AG09309 (cell line): Measurements from ENCODE around the gene PPP4R2.
A peak's percentile ranks its signal among the peaks of the same experiment; 100 is the strongest.
"Not testable (repeated sequence)": the region's sequence is repeated elsewhere in the genome, so short reads cannot be mapped to it uniquely, and the experiment has no call there.

Source experiments
- DNase-seq: peaks from one replicate; pipeline ENCODE4 v3.0.0-alpha.2; 2010; ENCODE audit warnings: low read depth
- H3K4me3 ChIP-seq: 2 replicates; pipeline ENCODE4 v1.5.1; 2011; ENCODE audit warnings: mild to moderate bottlenecking, low read depth, low read length, moderate library complexity; ENCODE audit not compliant: control insufficient read depth
- TF ChIP-seq, protein P1 (sequence below): IDR thresholded peaks from 2 replicates; pipeline ENCODE4 v1.5.1; 2011; ENCODE audit warnings: mild to moderate bottlenecking, low read depth, low read length, inconsistent platforms; ENCODE audit not compliant: insufficient read depth, control insufficient read depth; ENCODE audit errors: missing control alignments

Gene PPP4R2

DNA sequence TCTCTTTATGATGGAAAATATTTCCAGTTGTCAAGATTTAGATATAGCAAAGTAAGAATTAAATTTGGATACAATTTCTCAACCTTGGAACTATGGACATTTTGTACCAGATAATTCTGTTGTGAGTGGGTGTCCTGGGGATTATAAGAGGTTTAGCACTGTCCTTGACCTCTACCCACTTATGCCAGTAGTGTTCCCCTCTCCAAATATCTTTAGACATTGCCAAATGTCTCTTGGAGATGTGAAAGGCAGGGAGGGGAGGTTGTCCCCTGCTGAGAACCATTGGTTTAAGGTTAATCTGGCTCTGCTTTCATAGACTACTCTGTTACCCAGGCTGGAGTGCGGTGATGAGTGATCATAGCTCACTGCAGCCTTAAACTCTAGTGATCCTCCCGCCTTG is 64.8 kb downstream of the PPP4R2 start, which contains the start of gene EBLN2:
Gene EBLN2 (plus strand): TSS at position 244 of the 400 bp plus-strand sequence. CDS start 423 bp downstream, outside the sequence.
- H3K4me3 ChIP-seq = no peak within 1 kb of the TSS
- no peak for DNase-seq
- TF ChIP-seq, protein P1, sequence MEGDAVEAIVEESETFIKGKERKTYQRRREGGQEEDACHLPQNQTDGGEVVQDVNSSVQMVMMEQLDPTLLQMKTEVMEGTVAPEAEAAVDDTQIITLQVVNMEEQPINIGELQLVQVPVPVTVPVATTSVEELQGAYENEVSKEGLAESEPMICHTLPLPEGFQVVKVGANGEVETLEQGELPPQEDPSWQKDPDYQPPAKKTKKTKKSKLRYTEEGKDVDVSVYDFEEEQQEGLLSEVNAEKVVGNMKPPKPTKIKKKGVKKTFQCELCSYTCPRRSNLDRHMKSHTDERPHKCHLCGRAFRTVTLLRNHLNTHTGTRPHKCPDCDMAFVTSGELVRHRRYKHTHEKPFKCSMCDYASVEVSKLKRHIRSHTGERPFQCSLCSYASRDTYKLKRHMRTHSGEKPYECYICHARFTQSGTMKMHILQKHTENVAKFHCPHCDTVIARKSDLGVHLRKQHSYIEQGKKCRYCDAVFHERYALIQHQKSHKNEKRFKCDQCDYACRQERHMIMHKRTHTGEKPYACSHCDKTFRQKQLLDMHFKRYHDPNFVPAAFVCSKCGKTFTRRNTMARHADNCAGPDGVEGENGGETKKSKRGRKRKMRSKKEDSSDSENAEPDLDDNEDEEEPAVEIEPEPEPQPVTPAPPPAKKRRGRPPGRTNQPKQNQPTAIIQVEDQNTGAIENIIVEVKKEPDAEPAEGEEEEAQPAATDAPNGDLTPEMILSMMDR = no peak

DNA sequence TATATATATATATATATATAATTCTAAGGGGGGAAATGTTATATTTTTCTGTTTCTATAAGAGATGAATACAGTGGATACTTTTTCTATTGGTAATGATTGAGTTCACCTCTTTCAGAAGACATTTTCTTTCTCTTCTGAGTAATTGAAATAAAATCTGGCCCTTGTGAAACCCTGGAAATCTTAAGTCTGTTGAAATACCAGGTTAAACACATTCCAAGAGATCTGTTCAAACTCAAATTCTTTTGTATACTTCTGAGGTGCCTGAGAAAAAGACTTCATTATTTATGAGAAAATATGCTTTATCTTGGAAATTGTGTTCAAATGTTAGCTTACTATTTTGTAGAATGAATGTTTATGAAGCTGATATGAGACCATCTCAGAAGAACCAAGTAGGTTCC is 69.6 kb downstream of the PPP4R2 start:
- not testable (repeated sequence) for DNase-seq

DNA sequence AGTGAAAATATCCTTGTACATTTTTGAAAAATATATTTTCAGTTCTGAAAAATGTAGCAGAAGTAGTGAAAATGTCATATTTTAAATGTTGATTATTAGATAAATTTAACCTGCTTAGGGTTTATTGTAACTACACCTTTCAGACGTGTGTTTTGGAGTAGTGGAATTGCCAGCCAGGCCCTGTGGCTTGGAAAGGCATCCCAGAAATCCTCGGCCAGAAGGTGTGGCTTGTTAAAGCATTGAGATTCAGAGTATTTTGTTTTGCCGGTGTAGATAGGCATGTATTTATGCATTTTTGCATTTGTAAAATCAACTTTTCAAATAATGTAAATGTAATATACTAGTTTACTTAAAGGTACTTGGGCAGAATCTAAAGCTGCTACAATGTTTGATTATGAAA is 71.8 kb downstream of the PPP4R2 start:
- TF ChIP-seq, protein P1 = no peak
- no peak for DNase-seq
- H3K4me3 ChIP-seq = no peak overlapping the region

More for the DNA sequence above, 69.6 kb downstream of the PPP4R2 start:
- not testable (repeated sequence) for H3K4me3 ChIP-seq

DNA sequence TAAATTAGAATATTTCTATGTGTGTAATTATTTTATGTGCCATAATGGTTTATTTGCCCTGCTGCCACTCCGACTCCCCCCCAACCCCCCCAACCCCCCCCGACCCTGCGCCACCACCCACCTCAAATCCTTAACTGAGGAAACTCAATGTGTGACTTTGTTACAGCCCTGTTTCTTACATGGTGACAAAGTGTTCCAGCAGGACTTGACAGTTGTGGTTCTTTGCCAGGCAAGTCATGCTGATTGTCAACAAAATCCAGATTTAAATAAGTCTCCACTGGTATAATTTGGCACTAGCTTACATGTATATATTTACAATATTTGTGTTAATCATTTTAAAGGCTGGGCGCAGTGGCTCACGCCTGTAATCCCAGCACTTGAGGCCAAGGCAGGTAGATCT is 72.6 kb downstream of the PPP4R2 start:
- TF ChIP-seq, protein P1 = no peak
- H3K4me3 ChIP-seq = no peak overlapping the region
- DNase-seq = no peak

DNA sequence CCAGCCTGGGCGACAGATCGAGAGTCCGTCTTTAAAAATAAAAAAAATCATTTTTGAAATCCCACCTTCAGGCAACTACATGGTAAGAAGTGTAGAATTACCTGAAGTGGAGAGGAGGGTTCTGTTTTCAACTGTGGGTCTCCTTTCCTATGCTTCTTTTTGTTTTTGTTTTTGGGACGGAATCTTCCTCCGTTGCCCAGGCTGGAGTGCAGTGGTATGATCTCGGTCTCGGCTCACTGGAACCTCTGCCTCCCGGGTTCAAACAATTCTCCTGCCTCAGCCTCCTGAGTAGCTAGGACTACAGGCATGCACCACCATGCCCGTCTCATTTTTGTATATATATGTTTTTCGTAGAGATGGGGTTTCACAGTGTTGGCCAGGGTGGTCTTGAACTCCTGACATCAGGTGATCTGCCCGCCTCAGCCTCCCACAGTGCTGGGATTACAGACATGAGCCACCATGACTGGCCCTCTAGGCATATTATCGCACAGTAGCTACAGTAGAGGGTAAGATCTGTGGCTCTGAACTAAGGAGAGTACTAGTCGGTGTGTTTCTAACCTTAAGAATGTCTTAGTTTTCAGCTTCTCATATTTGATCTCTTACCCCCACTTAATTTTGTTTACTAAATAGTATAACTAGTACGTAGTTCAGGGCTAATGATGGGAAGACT is 73.3 kb downstream of the PPP4R2 start:
- TF ChIP-seq, protein P1 = no peak
- no peak for DNase-seq
- no peak overlapping the region for H3K4me3 ChIP-seq

DNA sequence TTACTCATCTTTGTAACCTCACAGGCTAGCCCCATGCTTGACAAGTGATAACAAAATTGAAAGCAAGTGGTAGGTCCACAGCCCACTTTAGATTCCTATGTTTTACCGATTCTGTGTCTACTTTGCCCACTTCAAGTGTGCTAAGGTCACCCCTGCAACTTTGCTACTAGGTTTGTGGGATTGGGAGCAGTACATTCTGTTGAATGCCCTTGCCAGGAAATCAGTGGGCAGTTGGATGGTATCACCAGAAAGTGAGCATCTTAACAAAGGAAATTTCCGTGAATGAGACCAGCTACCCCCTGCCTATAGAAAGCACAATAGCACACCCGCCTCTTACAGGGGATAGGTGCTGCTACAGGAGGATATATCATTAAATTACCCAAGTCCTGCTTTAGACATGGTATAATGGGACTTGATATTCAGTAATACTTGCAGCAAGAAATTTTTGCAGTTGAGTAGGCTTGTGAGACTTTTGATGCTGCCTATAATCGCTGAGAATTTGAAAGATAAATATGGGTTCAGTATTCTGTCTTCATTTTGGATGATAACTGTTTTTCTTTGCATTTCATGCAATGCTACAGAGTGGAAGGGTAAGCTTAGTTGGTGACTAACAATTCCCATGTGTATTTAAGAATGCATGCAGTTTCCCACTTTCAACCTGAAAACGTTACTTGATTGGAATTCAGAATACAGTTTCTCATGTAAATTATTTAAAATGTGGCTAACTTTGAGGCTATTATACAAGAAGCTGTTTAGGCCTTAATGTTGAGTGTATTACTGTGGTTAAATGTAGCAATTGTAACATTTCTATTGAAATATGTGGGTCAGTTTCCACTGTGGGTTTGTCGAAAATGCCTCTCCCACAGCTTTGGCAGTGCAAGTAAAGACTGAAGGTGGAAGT is 74.3 kb downstream of the PPP4R2 start:
- H3K4me3 ChIP-seq = no peak overlapping the region
- TF ChIP-seq, protein P1 = no peak
- peak; percentile 77 for DNase-seq

DNA sequence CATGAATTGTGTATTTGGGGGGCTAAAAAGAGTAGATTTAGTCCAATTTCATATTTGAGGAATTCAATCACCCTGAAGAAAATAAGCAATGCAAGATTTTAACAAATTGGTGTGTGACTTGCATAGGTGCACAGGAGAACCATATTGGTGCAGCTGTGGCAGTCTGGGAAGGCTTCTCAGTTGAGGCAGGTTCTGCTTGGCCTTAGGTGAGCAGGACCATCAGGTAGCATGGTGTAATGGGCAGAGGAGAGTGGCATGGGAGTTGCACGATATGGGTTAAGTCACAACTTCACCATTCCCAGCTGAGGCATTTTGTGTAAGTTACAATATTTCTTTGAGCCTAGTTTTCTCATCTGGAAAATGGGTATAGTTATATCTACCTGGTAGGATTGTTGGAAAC is 75.3 kb downstream of the PPP4R2 start:
- no peak overlapping the region for H3K4me3 ChIP-seq
- TF ChIP-seq, protein P1 = no peak
- no peak for DNase-seq
